Measurements from ENCODE around the gene CCT3.

The CCT3 gene

DNA sequence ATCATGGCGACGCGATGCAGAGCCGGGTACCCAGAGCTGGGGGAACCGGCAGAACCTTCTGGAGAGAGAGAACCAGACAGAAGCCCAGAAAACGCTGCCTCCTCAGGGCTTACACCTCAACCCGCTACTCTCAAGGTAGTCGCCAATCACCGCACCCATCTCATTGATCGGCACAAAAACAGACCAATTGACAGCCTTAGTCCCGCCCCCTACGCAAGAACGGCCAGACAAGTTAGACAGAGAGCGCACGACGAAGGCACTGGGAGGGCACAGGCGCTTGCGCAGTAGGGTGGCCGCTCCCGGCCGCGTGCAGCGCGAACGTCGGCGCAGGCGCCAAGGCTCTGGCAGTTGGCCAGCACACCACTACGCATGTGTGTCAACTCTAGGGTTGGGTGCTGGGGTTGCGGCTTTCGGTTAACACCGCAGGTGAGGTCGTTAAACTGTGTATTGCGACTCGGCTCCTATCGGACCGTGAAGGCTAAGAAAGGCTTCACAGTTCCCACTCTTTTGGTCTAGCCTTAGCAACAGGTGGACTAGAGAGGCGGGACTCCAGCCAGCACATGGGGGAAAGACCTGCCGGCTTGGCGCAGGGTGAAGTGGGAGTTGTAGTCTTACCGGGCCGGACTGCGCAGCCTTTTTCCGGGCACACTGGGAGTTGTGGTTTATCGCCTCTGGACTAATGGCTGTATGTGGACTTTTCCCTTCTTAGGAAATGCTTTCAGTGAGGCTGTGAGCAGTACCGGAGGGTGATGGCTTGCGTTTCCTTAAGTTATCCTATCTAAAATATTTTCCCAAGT lies at the start of gene CCT3, which contains the start of gene TSACC:
TSS of gene CCT3 (minus strand) at position 113 of the 797 bp plus-strand sequence. CDS start at position 5, 108 bp downstream.
TSS of gene TSACC (plus strand) at position 347 of the 797 bp plus-strand sequence. CDS start 1,232 bp downstream, outside the sequence.
- TF ChIP-seq, protein P1, sequence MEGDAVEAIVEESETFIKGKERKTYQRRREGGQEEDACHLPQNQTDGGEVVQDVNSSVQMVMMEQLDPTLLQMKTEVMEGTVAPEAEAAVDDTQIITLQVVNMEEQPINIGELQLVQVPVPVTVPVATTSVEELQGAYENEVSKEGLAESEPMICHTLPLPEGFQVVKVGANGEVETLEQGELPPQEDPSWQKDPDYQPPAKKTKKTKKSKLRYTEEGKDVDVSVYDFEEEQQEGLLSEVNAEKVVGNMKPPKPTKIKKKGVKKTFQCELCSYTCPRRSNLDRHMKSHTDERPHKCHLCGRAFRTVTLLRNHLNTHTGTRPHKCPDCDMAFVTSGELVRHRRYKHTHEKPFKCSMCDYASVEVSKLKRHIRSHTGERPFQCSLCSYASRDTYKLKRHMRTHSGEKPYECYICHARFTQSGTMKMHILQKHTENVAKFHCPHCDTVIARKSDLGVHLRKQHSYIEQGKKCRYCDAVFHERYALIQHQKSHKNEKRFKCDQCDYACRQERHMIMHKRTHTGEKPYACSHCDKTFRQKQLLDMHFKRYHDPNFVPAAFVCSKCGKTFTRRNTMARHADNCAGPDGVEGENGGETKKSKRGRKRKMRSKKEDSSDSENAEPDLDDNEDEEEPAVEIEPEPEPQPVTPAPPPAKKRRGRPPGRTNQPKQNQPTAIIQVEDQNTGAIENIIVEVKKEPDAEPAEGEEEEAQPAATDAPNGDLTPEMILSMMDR (IDR thresholded peaks at IDR 0.05; ENCODE audit: low read depth, low read length) = no peak

DNA sequence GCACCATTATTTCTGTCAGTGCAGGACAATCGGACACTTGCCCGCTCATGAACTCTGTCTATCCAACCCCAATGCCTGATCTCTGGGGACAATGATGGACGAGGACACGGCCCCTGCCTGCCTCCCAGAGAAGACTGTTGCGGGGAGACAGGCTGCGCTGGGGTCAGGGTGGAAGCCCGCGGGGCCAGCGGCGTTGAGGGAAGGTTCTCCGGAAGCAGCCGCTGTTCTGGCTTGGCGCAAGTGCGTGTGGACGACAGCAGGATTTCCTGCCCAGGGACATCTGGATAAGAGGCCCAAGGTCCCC lies 49.7 kb upstream of the CCT3 start:
- H3K4me3 ChIP-seq (ENCODE audit: low read depth, low read length) = no peak overlapping the region
- TF ChIP-seq, protein P1 (IDR thresholded peaks at IDR 0.05; ENCODE audit: low read depth, low read length) = no peak

More for the DNA sequence above, at the start of gene CCT3, which contains the start of gene TSACC:
- peak within 1 kb of the TSS; percentile 98 for H3K4me3 ChIP-seq (ENCODE audit: low read depth, low read length)

DNA sequence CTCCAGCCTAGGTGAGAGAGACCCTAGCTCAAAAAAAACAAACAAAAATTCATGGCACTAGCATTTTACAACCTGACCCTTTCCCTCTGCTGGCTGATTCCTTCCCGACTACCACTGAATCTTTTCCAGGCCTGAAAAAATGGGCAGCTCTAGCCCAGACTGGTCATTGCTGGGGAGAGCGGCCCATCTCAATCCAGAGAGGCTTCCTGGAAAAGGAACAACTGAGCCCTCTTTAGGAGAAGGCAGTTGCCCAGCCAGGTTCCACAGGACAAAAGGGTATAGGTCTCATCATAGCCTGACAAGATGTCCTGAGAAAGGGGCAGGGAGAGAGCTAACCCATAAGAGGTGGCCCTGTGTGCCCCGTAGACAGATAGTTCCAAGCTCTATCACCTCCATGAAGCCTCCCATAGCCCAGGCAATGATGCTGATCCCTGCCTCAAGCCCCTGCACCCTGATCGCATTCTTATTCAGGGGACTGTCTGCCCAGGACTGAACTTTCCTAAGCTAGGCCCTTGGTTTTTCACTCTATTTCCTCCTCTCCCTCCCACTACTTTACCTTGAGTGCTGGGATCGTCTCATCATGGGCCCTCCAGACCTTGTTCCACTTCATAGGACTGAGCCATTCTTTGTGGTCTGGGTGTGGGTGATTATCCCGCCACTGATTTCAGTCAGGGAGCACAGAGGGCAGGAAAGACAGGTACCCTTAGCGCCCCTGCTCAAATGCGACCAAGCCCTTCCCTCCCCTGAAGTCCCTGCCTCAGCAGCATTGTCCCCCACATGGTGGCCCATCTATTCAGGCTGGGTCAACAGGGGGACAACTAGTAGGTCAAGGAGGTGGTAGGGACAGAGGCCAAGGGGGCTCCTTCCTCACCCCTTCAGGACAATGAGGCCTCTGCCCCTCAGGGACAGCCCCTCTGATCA lies 49.1 kb upstream of the CCT3 start:
- TF ChIP-seq, protein P1 (IDR thresholded peaks at IDR 0.05; ENCODE audit: low read depth, low read length) = no peak
- H3K4me3 ChIP-seq (ENCODE audit: low read depth, low read length) = no peak overlapping the region

DNA sequence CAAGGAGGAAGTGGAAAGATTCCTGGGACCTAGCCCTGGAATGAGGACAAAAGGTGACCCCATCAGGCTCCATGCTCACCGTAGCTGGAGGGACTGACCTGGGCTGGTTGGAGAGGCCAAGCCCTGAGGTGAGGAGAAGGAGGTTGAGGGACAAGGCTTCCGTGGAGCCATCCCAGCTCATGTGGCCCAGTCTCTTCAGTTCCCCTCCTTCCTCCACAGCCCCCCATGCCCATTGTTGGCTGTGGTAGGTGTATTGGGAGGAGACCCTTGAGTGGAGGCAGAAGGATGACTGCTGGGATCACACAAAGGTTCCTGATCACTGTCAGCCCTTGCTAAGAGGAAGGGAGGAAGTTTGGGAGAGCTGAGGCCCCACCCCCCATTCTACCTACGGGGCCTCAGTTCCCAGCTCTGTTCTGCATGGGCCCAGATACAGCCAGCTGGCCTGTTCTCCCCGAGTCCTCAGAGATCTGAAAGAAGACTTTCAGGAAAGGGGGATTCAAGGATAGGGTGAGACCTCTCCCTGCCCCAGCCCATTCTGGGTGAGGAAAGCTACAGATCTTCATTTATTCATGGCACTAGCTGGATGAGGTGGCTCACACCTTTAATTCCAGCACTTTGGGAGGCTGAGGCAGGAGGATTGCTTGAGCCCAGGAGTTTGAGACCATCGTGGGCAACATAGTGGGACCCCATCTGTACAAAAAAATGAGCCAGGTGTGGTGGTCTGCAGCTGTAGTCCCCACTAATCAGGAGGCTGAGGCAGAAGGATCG lies 48.2 kb upstream of the CCT3 start:
- no peak overlapping the region for H3K4me3 ChIP-seq (ENCODE audit: low read depth, low read length)
- TF ChIP-seq, protein P1 (IDR thresholded peaks at IDR 0.05; ENCODE audit: low read depth, low read length) = no peak

DNA sequence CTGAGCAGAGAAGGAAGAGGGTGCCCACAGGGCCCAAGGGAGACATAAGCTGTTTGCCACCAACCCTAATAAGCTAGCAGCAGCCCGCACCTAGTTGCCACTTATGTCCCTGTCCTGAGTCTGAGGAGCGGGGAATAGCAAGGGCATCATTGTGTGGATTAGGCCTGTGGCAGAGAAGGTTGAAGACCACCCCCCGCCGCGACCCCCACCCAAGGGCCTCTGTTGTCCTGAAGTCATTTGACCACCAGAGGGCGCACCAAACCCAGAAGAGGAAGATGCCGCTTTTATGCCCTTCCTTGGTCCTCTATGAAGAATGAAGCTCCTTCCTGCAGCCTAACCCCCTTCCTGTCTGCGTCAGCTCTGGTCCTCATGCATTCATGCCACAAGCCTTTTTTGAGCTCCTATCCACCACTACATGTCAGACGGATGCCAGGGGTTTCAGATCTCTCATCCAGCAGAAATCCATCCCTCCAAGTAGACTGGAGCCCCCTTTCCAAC lies 47.5 kb upstream of the CCT3 start:
- TF ChIP-seq, protein P1 (IDR thresholded peaks at IDR 0.05; ENCODE audit: low read depth, low read length) = peak; percentile 93
- H3K4me3 ChIP-seq (ENCODE audit: low read depth, low read length) = no peak overlapping the region

DNA sequence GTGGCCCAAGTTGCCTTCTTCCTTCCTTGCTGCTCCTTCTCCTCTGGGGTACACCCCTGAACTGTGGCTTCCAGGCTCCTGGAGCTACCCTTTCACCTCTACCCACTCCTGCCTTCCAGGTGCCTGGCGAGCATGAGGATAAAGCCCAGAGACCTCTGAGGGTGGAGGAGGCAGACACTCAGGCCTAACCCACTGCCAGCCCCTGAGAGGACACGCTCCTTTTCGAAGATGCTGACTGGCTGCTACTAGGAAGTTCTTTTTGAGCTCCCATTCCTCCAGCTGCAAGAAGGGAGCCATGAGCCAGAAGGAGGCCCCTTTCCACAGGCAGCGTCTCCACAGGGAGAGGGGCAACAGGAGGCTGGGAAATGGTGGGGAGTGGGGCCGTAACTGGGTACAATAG lies 46.6 kb upstream of the CCT3 start:
- TF ChIP-seq, protein P1 (IDR thresholded peaks at IDR 0.05; ENCODE audit: low read depth, low read length) = no peak

More for the DNA sequence above, 46.6 kb upstream of the CCT3 start:
- no peak overlapping the region for H3K4me3 ChIP-seq (ENCODE audit: low read depth, low read length)

Data from WI38 (cell line).